Loucy (cell line): ENCODE measurements around the gene DCDC1.

ENCODE experiments used
- CTCF ChIP-seq: fragments of 200-600 bp; sonication (generic); conservative IDR thresholded peaks from 2 replicates; pipeline ENCODE4 v1.5.1; 2014; ENCODE audit warnings: mild to moderate bottlenecking, antibody characterized with exemption, low read length
- EZH2phosphoT487 ChIP-seq: fragments of 200-600 bp; IDR thresholded peaks from 2 replicates; pipeline ENCODE4 v1.6.1; 2018; ENCODE audit warnings: antibody characterized with exemption, mild to moderate bottlenecking, moderate library complexity, borderline replicate concordance

- TF ChIP-seq EZH2phosphoT487 (no peak), CTCF (no peak)
Measured at GRCh38 chr11:30876228-30876627, 493.3 kb downstream of the DCDC1 start.
